GM21360 (cell line): ENCODE results near the gene NMRAL1.

Experiments used
- ATAC-seq: cut with Tn5 transposase; IDR thresholded peaks from one replicate; pipeline ENCODE4 v1.9.1; 2021; ENCODE audit warnings: mild to moderate bottlenecking, moderate library complexity; ENCODE audit not compliant: unreplicated experiment

NMRAL1 gene

GRCh38 chr16:4467916-4468315, 6.5 kb downstream of the NMRAL1 start:
- ATAC-seq, result no peak

- no peak for ATAC-seq
These were observed 8.2 kb downstream of the NMRAL1 start for GRCh38 chr16:4465977-4466779.

- no peak for ATAC-seq
These were observed 10.8 kb downstream of the NMRAL1 start for GRCh38 chr16:4463522-4464163.

- no peak for ATAC-seq
These were observed 13.0 kb downstream of the NMRAL1 start for GRCh38 chr16:4461250-4462085.

- no peak for ATAC-seq
These were observed 13.5 kb downstream of the NMRAL1 start for GRCh38 chr16:4460936-4461249.

- ATAC-seq, result no peak
These were observed 18.5 kb downstream of the NMRAL1 start for GRCh38 chr16:4455951-4456350.

GRCh38 chr16:4455081-4455480, 19.3 kb downstream of the NMRAL1 start:
- ATAC-seq, result no peak

- ATAC-seq, result no peak
These were observed 19.8 kb downstream of the NMRAL1 start for GRCh38 chr16:4454623-4455022.

GRCh38 chr16:4452674-4453073, 21.8 kb downstream of the NMRAL1 start:
- no peak for ATAC-seq

- ATAC-seq, result no peak
These were observed 23.4 kb downstream of the NMRAL1 start for GRCh38 chr16:4450931-4451519.

- ATAC-seq, result no peak
These were observed 24.0 kb downstream of the NMRAL1 start for GRCh38 chr16:4450430-4450829.

- ATAC-seq, result no peak
These were observed 30.4 kb downstream of the NMRAL1 start for GRCh38 chr16:4443986-4444385.

- no peak for ATAC-seq
These were observed 31.2 kb downstream of the NMRAL1 start for GRCh38 chr16:4443271-4443670.

- no peak for ATAC-seq
These were observed 32.1 kb downstream of the NMRAL1 start for GRCh38 chr16:4442371-4442770.

- no peak for ATAC-seq
These were observed 37.1 kb downstream of the NMRAL1 start for GRCh38 chr16:4437366-4437765.

GRCh38 chr16:4435337-4436067, 38.9 kb downstream of the NMRAL1 start:
- no peak for ATAC-seq

GRCh38 chr16:4433914-4434787, 40.3 kb downstream of the NMRAL1 start:
- no peak for ATAC-seq

GRCh38 chr16:4433228-4433627, 41.2 kb downstream of the NMRAL1 start:
- no peak for ATAC-seq

GRCh38 chr16:4431023-4431422, 43.4 kb downstream of the NMRAL1 start:
- ATAC-seq, result no peak

- no peak for ATAC-seq
These were observed 45.9 kb downstream of the NMRAL1 start for GRCh38 chr16:4428500-4428899.
